ENCODE data around the gene MX2.

MX2 gene

GRCh38 chr21:41403331-41403730, 41.5 kb downstream of the MX2 start:
- no peak for TF ChIP-seq CTCF (IDR thresholded peaks at IDR 0.05; ENCODE audit: low read depth, low read length)
- no peak for DNase-seq (ENCODE audit: extremely low read depth, low read depth)

DNA sequence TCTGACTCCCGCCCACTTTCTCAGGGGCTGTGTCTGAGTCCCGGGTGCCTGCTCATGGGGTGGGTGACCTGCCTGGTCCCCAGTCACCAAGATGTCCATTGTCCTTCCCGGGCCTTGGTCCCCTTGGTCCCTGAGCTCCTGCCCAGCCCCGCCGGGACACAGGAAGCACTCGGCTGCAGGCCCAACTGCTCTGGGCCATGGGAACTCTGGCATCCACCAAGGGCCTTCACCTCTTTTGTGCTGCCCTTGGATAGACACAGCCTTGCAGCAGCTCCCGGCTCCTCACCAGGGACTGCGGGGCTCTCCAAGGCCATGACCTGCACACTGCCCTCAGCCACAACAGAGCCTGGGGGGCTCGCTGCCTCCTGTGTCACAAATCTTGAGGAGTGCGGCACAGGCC, 42.1 kb downstream of the MX2 start:
- no peak for TF ChIP-seq CTCF (IDR thresholded peaks at IDR 0.05; ENCODE audit: low read depth, low read length)

GRCh38 chr21:41405321-41405720, 43.5 kb downstream of the MX2 start:
- no peak for TF ChIP-seq CTCF (IDR thresholded peaks at IDR 0.05; ENCODE audit: low read depth, low read length)
- DNase-seq (ENCODE audit: extremely low read depth, low read depth): no peak

More for the DNA sequence above, 42.1 kb downstream of the MX2 start:
- DNase-seq (ENCODE audit: extremely low read depth, low read depth): no peak

GRCh38 chr21:41406340-41406739, 44.5 kb downstream of the MX2 start:
- no peak for TF ChIP-seq CTCF (IDR thresholded peaks at IDR 0.05; ENCODE audit: low read depth, low read length)
- DNase-seq (ENCODE audit: extremely low read depth, low read depth): no peak

- no peak for TF ChIP-seq CTCF (IDR thresholded peaks at IDR 0.05; ENCODE audit: low read depth, low read length)
- no peak for DNase-seq (ENCODE audit: extremely low read depth, low read depth)
Measured at GRCh38 chr21:41407541-41408460, 46.0 kb downstream of the MX2 start.

GRCh38 chr21:41410361-41410760, 48.5 kb downstream of the MX2 start:
- DNase-seq (ENCODE audit: extremely low read depth, low read depth): no peak
- TF ChIP-seq CTCF (IDR thresholded peaks at IDR 0.05; ENCODE audit: low read depth, low read length): no peak

DNA sequence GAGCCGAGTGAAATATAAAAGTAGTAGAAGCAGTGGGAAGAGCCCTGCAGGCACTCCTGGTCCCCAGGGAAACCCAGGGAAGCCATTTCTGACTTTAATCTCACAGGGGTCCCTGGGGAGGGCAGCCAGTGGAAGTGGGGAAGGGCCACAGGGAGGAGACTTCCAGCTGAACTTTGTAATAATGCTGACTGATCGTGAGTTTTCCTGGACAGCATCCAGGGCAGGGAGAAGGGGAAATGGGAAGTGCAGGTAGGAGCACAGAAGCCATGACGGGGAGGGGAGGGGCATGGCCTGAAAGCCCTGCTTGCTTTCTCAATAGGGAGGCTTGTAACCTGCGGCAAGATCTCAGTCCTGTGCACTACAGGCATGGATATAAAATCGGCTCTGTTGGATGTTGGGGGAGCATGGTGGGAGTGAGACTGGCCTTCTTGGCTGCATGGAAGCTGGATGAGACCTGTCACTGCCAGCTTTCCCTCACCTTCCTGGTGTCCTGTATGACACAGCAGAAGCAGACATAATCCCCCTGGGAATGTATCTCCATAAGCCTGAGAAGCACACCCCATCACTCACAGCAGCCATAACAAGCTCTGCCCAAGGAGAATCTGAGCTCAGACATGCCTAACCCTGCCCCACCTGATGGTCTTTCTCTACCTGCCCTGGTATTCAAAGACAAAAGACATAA, 49.1 kb downstream of the MX2 start:
- no peak for TF ChIP-seq CTCF (IDR thresholded peaks at IDR 0.05; ENCODE audit: low read depth, low read length)
- no peak for DNase-seq (ENCODE audit: extremely low read depth, low read depth)

All from AG09319 (cell line).